HEK293 (cell line): ENCODE data around the gene PRKCG.

Experiments used
- CTCF ChIA-PET: fragments of 350-600 bp; formaldehyde crosslinking; extraction: SDS; loops from one replicate; lab custom pipeline; 2021; ENCODE audit warnings: antibody characterized with exemption; lab: Yijun Ruan, JAX
- POLR2A ChIA-PET: fragments of 300-600 bp; formaldehyde crosslinking; extraction: SDS; loops from one replicate; lab custom pipeline; 2020; ENCODE audit warnings: antibody characterized with exemption, inconsistent platforms; lab: Yijun Ruan, JAX
- H3K27ac ChIP-seq: fragments of 200-500 bp; sonication (Bioruptor generic); 2 replicates; pipeline ENCODE4 v1.5.1; 2014; ENCODE audit warnings: low read depth, low read length, control low read depth, inconsistent platforms; ENCODE audit errors: extremely low read depth
- H3K36me3 ChIP-seq, 2 experiments: fragments of 200-500 bp in 1 of 2; sonication (Bioruptor generic) in 1 of 2; 1 replicate in 1 of 2; 2 replicates in 1 of 2; pipeline ENCODE4 v1.5.1; 2014 to 2017; ENCODE audit warnings: inconsistent platforms in 2 of 2, low read length in 2 of 2; ENCODE audit not compliant: control insufficient read depth in 2 of 2, insufficient read depth in 1 of 2
- H3K4me1 ChIP-seq: fragments of 200-500 bp; sonication (Bioruptor generic); 2 replicates; pipeline ENCODE4 v1.5.1; 2014; ENCODE audit warnings: mild to moderate bottlenecking, low read length, inconsistent platforms; ENCODE audit not compliant: control insufficient read depth, insufficient read depth
- H3K4me3 ChIP-seq: 2 replicates; pipeline ENCODE4 v1.5.1; 2011; ENCODE audit warnings: low read depth, mild to moderate bottlenecking, control low read depth, low read length, moderate library complexity
- H3K9me3 ChIP-seq: fragments of 200-500 bp; sonication (Bioruptor generic); 2 replicates; pipeline ENCODE4 v1.5.1; 2014; ENCODE audit warnings: low read depth, low read length, inconsistent platforms; ENCODE audit not compliant: control insufficient read depth, insufficient read depth
- GLIS2 ChIP-seq: fragments of 450-650 bp; formaldehyde crosslinking; IDR thresholded peaks from 2 replicates; pipeline ENCODE4 v1.5.1; 2016; ENCODE audit warnings: missing biosample characterization, missing genetic modification characterization
- PRDM10 ChIP-seq: fragments of 450-650 bp; formaldehyde crosslinking; IDR thresholded peaks from 2 replicates; pipeline ENCODE4 v1.5.1; 2016; ENCODE audit warnings: missing biosample characterization, missing genetic modification characterization
- SP2 ChIP-seq: fragments of 450-650 bp; formaldehyde crosslinking; IDR thresholded peaks from 2 replicates; pipeline ENCODE4 v1.5.1; 2016; ENCODE audit warnings: missing biosample characterization, missing genetic modification characterization
- YY2 ChIP-seq: fragments of 450-650 bp; formaldehyde crosslinking; IDR thresholded peaks from 2 replicates; pipeline ENCODE4 v1.5.1; 2016; ENCODE audit warnings: missing biosample characterization, missing genetic modification characterization
- ZBTB49 ChIP-seq: fragments of 450-650 bp; formaldehyde crosslinking; IDR thresholded peaks from 2 replicates; pipeline ENCODE4 v1.5.1; 2016; ENCODE audit warnings: missing biosample characterization, missing genetic modification characterization, low read depth
- ZFP69B ChIP-seq: fragments of 450-650 bp; formaldehyde crosslinking; IDR thresholded peaks from 2 replicates; pipeline ENCODE4 v1.5.1; 2016; ENCODE audit warnings: missing biosample characterization, missing genetic modification characterization
- ZIC2 ChIP-seq: fragments of 450-650 bp; formaldehyde crosslinking; IDR thresholded peaks from 2 replicates; pipeline ENCODE4 v1.5.1; 2016; ENCODE audit warnings: missing biosample characterization, missing genetic modification characterization
- ZNF155 ChIP-seq: fragments of 450-650 bp; formaldehyde crosslinking; IDR thresholded peaks from 2 replicates; pipeline ENCODE4 v1.5.1; 2016; ENCODE audit warnings: missing biosample characterization, missing genetic modification characterization
- ZNF19 ChIP-seq: fragments of 450-650 bp; formaldehyde crosslinking; IDR thresholded peaks from 2 replicates; pipeline ENCODE4; 2016; ENCODE audit warnings: missing biosample characterization, missing genetic modification characterization, low read depth
- ZNF354C ChIP-seq: fragments of 450-650 bp; formaldehyde crosslinking; IDR thresholded peaks from 2 replicates; pipeline ENCODE4 v1.5.1; 2016; ENCODE audit warnings: missing biosample characterization, missing genetic modification characterization, low read depth, borderline replicate concordance
- ZNF366 ChIP-seq: fragments of 450-650 bp; formaldehyde crosslinking; conservative IDR thresholded peaks from 2 replicates; pipeline ENCODE4 v1.5.1; 2016; ENCODE audit warnings: missing biosample characterization, missing genetic modification characterization
- ZNF37A ChIP-seq: fragments of 450-650 bp; IDR thresholded peaks from 2 replicates; pipeline ENCODE4 v1.5.1; 2018; ENCODE audit warnings: missing biosample characterization, missing genetic modification characterization
- ZNF521 ChIP-seq: fragments of 450-650 bp; formaldehyde crosslinking; IDR thresholded peaks from 2 replicates; pipeline ENCODE4 v1.5.1; 2017; ENCODE audit warnings: missing biosample characterization, mild to moderate bottlenecking, missing genetic modification characterization
- ZNF623 ChIP-seq: fragments of 450-650 bp; formaldehyde crosslinking; IDR thresholded peaks from 2 replicates; pipeline ENCODE4 v1.5.1; 2016; ENCODE audit warnings: missing biosample characterization, missing genetic modification characterization
- ZNF658 ChIP-seq: fragments of 450-650 bp; formaldehyde crosslinking; IDR thresholded peaks from 2 replicates; pipeline ENCODE4; 2016; ENCODE audit warnings: missing biosample characterization, missing genetic modification characterization
- ZNF777 ChIP-seq: fragments of 450-650 bp; formaldehyde crosslinking; IDR thresholded peaks from 2 replicates; pipeline ENCODE4 v1.5.1; 2017; ENCODE audit warnings: missing biosample characterization, missing genetic modification characterization, borderline replicate concordance
- ZNF791 ChIP-seq: fragments of 450-650 bp; formaldehyde crosslinking; IDR thresholded peaks from 2 replicates; pipeline ENCODE4 v1.5.1; 2016; ENCODE audit warnings: missing biosample characterization, missing genetic modification characterization
- ZSCAN16 ChIP-seq: fragments of 450-650 bp; formaldehyde crosslinking; IDR thresholded peaks from 2 replicates; pipeline ENCODE4 v1.5.1; 2016; ENCODE audit warnings: missing biosample characterization, missing genetic modification characterization
- TF ChIP-seq, protein P1 (sequence below): fragments of 450-650 bp; formaldehyde crosslinking; IDR thresholded peaks from 2 replicates; pipeline ENCODE4 v1.5.1; 2016; ENCODE audit warnings: missing biosample characterization, missing genetic modification characterization
- TF ChIP-seq, protein P2 (sequence below): fragments of 450-650 bp; formaldehyde crosslinking; IDR thresholded peaks from 2 replicates; pipeline ENCODE4 v1.5.1; 2016; ENCODE audit warnings: missing biosample characterization, missing genetic modification characterization
- TF ChIP-seq, protein P3 (sequence below): fragments of 450-650 bp; formaldehyde crosslinking; IDR thresholded peaks from 2 replicates; pipeline ENCODE4 v1.5.1; 2016; ENCODE audit warnings: missing biosample characterization, missing genetic modification characterization

Gene PRKCG

DNA sequence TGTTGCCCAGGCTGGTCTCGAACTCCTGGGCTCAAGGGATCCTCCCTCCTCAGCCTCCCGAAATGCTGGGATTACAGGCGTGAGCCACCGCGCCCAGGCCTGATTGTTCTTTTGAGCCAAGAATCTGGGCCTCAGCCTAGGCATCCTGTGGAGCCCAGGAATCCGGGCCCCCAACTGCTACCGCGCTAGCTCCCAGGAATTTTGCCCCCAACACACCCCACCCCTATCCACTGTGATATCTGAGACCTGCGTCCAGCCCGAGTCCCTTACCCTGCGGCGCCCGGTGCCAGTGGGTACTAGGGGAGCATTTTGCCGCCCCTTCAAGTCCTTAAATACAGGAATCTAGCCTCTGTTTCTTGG, 15.2 kb upstream of the PRKCG start:
- Histone ChIP-seq H3K36me3 (no peaks in the 10 kb centered on the region; a peak in 1 of 3 replicates), H3K4me1 (peaks cover 15% of the 10 kb centered on the region), H3K4me3 (no peak overlapping the region; the same call in 1 of the 2 replicates), H3K27ac (no peak overlapping the region), H3K9me3 (no peaks in the 10 kb centered on the region)
- ChIA-PET CTCF (interaction anchor here (1.1 to 1.5 kb wide), 3 partner anchors 10 to 23 kb away, joined by 3 to 4 read pairs (median 3); partner anchors contain the start of gene PRKCG), POLR2A (interaction anchor here (0.8 to 3.4 kb wide), 17 partner anchors 10 to 346 kb away, joined by 3 to 39 read pairs (median 4); partner anchors contain the start of genes CNOT3, MBOAT7, PRKCG and PRPF31)
- no peak for TF ChIP-seq SP2 (tag by site-specific recombination)
- TF ChIP-seq ZNF521, result no peak
- TF ChIP-seq ZSCAN16 (tag by site-specific recombination), result no peak
- no peak for TF ChIP-seq ZNF366
- TF ChIP-seq, protein P1, sequence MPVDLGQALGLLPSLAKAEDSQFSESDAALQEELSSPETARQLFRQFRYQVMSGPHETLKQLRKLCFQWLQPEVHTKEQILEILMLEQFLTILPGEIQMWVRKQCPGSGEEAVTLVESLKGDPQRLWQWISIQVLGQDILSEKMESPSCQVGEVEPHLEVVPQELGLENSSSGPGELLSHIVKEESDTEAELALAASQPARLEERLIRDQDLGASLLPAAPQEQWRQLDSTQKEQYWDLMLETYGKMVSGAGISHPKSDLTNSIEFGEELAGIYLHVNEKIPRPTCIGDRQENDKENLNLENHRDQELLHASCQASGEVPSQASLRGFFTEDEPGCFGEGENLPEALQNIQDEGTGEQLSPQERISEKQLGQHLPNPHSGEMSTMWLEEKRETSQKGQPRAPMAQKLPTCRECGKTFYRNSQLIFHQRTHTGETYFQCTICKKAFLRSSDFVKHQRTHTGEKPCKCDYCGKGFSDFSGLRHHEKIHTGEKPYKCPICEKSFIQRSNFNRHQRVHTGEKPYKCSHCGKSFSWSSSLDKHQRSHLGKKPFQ (tag by site-specific recombination), result no peak
- no peak for TF ChIP-seq ZNF623 (tag by site-specific recombination)
- TF ChIP-seq, protein P2, sequence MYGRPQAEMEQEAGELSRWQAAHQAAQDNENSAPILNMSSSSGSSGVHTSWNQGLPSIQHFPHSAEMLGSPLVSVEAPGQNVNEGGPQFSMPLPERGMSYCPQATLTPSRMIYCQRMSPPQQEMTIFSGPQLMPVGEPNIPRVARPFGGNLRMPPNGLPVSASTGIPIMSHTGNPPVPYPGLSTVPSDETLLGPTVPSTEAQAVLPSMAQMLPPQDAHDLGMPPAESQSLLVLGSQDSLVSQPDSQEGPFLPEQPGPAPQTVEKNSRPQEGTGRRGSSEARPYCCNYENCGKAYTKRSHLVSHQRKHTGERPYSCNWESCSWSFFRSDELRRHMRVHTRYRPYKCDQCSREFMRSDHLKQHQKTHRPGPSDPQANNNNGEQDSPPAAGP, result no peak
- TF ChIP-seq ZNF19 (tag by site-specific recombination), result no peak
- no peak for TF ChIP-seq ZBTB49 (tag by site-specific recombination)
- TF ChIP-seq ZNF791 (tag by site-specific recombination), result no peak
- TF ChIP-seq ZFP69B (tag by site-specific recombination), result no peak
- no peak for TF ChIP-seq ZNF354C
- TF ChIP-seq ZNF155 (tag by site-specific recombination), result no peak
- TF ChIP-seq ZNF37A (tag by site-specific recombination), result no peak
- TF ChIP-seq ZNF777, result no peak
- TF ChIP-seq GLIS2, result no peak

GRCh38 chr19:53867225-53868090, 14.5 kb upstream of the PRKCG start, which contains the start of gene MYADM:
Gene MYADM, plus strand, starts transcription at chr19:53867883. Its CDS starts 5,647 bp downstream, at chr19:53873530.
- POLR2A ChIA-PET, result interaction anchor here (0.8 to 3.4 kb wide), 16 partner anchors 8 to 322 kb away, joined by 3 to 39 read pairs (median 4); partner anchors contain the start of genes CNOT3, MBOAT7, PRKCG and PRPF31
- TF ChIP-seq, protein P3, sequence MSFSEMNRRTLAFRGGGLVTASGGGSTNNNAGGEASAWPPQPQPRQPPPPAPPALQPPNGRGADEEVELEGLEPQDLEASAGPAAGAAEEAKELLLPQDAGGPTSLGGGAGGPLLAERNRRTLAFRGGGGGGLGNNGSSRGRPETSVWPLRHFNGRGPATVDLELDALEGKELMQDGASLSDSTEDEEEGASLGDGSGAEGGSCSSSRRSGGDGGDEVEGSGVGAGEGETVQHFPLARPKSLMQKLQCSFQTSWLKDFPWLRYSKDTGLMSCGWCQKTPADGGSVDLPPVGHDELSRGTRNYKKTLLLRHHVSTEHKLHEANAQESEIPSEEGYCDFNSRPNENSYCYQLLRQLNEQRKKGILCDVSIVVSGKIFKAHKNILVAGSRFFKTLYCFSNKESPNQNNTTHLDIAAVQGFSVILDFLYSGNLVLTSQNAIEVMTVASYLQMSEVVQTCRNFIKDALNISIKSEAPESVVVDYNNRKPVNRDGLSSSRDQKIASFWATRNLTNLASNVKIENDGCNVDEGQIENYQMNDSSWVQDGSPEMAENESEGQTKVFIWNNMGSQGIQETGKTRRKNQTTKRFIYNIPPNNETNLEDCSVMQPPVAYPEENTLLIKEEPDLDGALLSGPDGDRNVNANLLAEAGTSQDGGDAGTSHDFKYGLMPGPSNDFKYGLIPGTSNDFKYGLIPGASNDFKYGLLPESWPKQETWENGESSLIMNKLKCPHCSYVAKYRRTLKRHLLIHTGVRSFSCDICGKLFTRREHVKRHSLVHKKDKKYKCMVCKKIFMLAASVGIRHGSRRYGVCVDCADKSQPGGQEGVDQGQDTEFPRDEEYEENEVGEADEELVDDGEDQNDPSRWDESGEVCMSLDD (tag by site-specific recombination), result peak; percentile 68; the same call in 1 of the 2 replicates
- no peak for TF ChIP-seq ZNF658 (tag by site-specific recombination)
- no peak for TF ChIP-seq YY2
- TF ChIP-seq ZIC2 (tag by site-specific recombination), result no peak
- TF ChIP-seq PRDM10 (tag by site-specific recombination), result peak; percentile 97

More at GRCh38 chr19:53867225-53868090, 14.5 kb upstream of the PRKCG start, which contains the start of gene MYADM:
- H3K27ac ChIP-seq, result peak within 1 kb of the TSS; percentile 28; the same call in 1 of the 2 replicates
- no peaks in the 10 kb centered on the region for H3K9me3 ChIP-seq
- H3K36me3 ChIP-seq, result no peaks in the 10 kb centered on the region; a peak in 1 of 3 replicates
- H3K4me3 ChIP-seq, result peak within 1 kb of the TSS; percentile 71
- CTCF ChIA-PET, result interaction anchor here (0.6 to 1.5 kb wide), 4 partner anchors 15 to 22 kb away, joined by 3 to 4 read pairs (median 3); partner anchors contain the start of gene PRKCG
- H3K4me1 ChIP-seq, result peaks cover 15% of the 10 kb centered on the region
